Measurements from ENCODE around the gene DLGAP1. TPM values are rescaled to one million over a fixed set of nuclear protein-coding genes. Genes with fewer than 3 reads are reported as not detected.
A peak's percentile ranks its signal among the peaks of the same experiment; 100 is the strongest.

Gene DLGAP1
- total RNA-seq, 1 donor from 2014 or later, result 3.7 TPM

DNA sequence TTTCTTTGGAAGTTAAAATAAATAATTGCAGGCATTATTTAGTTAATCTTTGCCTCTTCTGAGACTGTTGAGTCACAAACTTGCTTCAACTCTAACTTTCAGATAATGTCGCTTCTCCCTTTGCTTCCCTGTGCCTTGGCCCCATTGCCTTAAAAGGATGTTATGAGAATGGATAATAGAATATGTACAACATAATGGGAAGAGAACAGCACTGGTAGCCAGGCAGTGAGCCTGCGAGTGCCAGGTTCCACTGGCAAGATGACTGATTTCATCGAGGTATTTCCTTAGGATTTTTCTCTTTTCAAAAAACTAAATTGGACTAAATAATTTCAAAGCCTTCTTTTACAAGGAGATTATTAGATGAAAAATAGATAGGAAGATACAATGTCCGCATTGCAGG lies 584.2 kb downstream of the DLGAP1 start:
- TF ChIP-seq, protein P1, sequence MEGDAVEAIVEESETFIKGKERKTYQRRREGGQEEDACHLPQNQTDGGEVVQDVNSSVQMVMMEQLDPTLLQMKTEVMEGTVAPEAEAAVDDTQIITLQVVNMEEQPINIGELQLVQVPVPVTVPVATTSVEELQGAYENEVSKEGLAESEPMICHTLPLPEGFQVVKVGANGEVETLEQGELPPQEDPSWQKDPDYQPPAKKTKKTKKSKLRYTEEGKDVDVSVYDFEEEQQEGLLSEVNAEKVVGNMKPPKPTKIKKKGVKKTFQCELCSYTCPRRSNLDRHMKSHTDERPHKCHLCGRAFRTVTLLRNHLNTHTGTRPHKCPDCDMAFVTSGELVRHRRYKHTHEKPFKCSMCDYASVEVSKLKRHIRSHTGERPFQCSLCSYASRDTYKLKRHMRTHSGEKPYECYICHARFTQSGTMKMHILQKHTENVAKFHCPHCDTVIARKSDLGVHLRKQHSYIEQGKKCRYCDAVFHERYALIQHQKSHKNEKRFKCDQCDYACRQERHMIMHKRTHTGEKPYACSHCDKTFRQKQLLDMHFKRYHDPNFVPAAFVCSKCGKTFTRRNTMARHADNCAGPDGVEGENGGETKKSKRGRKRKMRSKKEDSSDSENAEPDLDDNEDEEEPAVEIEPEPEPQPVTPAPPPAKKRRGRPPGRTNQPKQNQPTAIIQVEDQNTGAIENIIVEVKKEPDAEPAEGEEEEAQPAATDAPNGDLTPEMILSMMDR (conservative IDR thresholded peaks at IDR 0.05), result no peak
- Mint-ChIP-seq H3K9me3 (no peaks in the 10 kb centered on the region), H3K4me3 (no peak overlapping the region), H3K27ac (no peak overlapping the region), H3K36me3 (no peaks in the 10 kb centered on the region), H3K27me3 (peaks cover 8% of the 10 kb centered on the region), H3K4me1 (ENCODE audit: unreplicated experiment) (peaks cover 22% of the 10 kb centered on the region)
- no peak for DNase-seq (ENCODE audit: extremely low spot score, unreplicated experiment)

DNA sequence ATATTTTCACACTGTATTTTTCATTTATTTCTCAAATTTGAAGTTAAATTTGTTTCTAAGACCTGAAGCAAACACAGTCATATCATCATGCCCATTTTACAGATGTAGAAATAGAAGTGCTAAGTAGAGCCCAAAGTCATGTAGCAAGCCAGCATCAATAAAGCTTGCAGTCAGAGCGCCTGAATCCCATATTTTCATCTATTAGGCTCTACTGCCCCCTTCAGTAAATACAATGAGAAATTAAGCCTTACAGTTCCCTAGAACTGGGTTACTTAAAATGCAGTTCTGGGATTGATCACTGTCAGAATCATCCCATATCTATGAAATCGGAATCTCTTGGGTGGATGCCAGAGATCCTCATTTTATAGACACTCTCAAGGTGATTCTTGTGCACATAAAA lies 585.3 kb downstream of the DLGAP1 start:
- Mint-ChIP-seq H3K27me3 (peaks cover 8% of the 10 kb centered on the region), H3K9me3 (no peaks in the 10 kb centered on the region), H3K4me3 (no peak overlapping the region), H3K4me1 (ENCODE audit: unreplicated experiment) (peaks cover 22% of the 10 kb centered on the region), H3K36me3 (no peaks in the 10 kb centered on the region), H3K27ac (no peak overlapping the region)
- DNase-seq (ENCODE audit: extremely low spot score, unreplicated experiment), result no peak
- TF ChIP-seq, protein P1 (conservative IDR thresholded peaks at IDR 0.05), result peak; percentile 73

DNA sequence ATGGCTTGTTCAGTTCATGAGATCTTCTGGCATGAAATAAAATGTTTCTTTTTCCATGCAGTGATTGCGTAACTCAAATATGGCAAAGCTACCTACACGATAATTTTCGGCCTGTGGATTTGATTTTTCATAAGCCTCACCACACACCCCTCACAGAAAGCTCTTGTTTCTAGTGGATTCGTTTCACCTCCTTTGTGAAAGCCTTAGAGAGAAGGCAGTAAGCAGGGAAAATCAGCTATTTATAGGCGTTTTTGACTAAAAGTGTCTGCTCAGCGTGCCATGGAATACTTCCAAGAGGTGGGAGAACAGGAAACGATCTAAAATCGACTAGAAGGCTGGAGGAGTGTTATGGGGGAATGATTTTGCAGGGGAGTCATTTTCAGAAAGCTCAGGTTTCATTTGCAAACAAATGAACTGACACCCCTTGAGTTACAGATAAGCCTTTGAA lies 587.2 kb downstream of the DLGAP1 start:
- no peak overlapping the region for H3K4me3 Mint-ChIP-seq
- H3K27ac Mint-ChIP-seq, result peak overlapping the region; percentile 6
- peaks cover 14% of the 10 kb centered on the region for H3K4me1 Mint-ChIP-seq (ENCODE audit: unreplicated experiment)
- H3K27me3 Mint-ChIP-seq, result no peaks in the 10 kb centered on the region
- no peaks in the 10 kb centered on the region for H3K36me3 Mint-ChIP-seq
- TF ChIP-seq, protein P1 (conservative IDR thresholded peaks at IDR 0.05), result no peak
- H3K9me3 Mint-ChIP-seq, result no peaks in the 10 kb centered on the region
- DNase-seq (ENCODE audit: extremely low spot score, unreplicated experiment), result no peak

DNA sequence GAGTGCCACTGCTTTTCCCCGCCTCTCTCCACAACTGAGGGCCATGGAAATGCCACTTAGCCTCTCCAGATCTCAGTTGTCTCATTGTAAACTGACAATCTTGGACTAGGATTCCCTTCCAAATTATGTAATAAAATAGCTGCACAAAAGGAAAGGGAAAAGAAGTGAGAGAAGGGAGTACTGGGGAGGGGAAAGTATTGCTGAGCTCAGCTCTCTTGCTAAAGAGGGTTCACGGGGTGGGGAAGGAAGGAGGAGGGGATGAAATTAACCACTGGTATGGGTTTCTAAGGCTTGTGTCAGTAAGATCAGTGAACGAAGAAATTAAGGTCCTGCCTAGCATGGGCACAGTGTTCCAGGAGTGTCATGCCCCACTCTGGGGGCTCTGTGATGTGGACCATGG lies 587.9 kb downstream of the DLGAP1 start:
- TF ChIP-seq, protein P1 (conservative IDR thresholded peaks at IDR 0.05), result no peak
- no peak for DNase-seq (ENCODE audit: extremely low spot score, unreplicated experiment)
- H3K4me3 Mint-ChIP-seq, result no peak overlapping the region
- no peak overlapping the region for H3K27ac Mint-ChIP-seq
- no peaks in the 10 kb centered on the region for H3K9me3 Mint-ChIP-seq
- no peaks in the 10 kb centered on the region for H3K27me3 Mint-ChIP-seq
- H3K36me3 Mint-ChIP-seq, result no peaks in the 10 kb centered on the region
- H3K4me1 Mint-ChIP-seq (ENCODE audit: unreplicated experiment), result peaks cover 9% of the 10 kb centered on the region

DNA sequence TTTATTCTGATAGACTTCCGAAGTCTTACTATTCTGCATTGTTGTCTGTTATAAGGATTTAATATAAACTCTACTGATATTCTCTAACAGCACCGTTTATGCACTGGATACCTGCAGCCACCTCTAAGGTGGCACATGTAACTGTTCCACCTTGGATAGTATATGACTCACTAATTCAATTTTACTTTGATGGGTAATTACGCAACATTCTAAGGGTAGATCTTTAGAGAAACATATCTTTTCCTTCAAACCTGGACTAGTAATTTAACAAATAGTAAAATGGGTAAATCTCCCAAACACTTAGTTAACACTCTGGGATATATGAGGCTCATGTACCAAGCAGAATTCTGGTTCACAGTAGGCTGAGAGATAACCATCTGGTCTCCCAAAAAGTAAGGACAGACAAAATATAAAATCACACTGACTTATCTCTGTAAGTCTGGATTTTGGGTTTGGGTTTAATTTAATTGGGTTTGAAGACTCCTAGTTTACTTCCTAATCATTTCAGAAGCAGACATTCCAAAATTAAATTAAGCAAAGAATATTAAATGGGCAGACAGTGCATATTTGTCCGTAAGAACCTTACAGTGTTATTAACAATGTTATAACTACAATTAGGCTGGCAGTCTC lies 590.3 kb downstream of the DLGAP1 start:
- no peak overlapping the region for H3K4me3 Mint-ChIP-seq
- H3K36me3 Mint-ChIP-seq, result no peaks in the 10 kb centered on the region
- no peak overlapping the region for H3K27ac Mint-ChIP-seq
- TF ChIP-seq, protein P1 (conservative IDR thresholded peaks at IDR 0.05), result no peak
- peaks cover 9% of the 10 kb centered on the region for H3K4me1 Mint-ChIP-seq (ENCODE audit: unreplicated experiment)
- no peak for DNase-seq (ENCODE audit: extremely low spot score, unreplicated experiment)
- no peaks in the 10 kb centered on the region for H3K27me3 Mint-ChIP-seq
- H3K9me3 Mint-ChIP-seq, result no peaks in the 10 kb centered on the region

All from type B pancreatic cell (in vitro differentiated cells).